Superior temporal gyrus (tissue), 1 donor: Measurements from ENCODE around the gene GSTA5.
"Not testable (repeated sequence)": the region's sequence is repeated elsewhere in the genome, so short reads cannot be mapped to it uniquely, and the experiment has no call there.

Experiments
- DNase-seq: peaks from one replicate; pipeline ENCODE4 v3.0.0-alpha.2; 2016; ENCODE audit errors: extremely low spot score

The GSTA5 gene

GRCh38 chr6:52840763-52841585 is at the start of gene GSTA5:
Gene GSTA5 (minus strand): TSS chr6:52840813.
- DNase-seq = no peak

GRCh38 chr6:52890018-52890417 is 49.4 kb upstream of the GSTA5 start:
- DNase-seq = no peak

- DNase-seq = no peak
Observed at GRCh38 chr6:52887910-52888524, 47.4 kb upstream of the GSTA5 start.

GRCh38 chr6:52881996-52882841 is 41.6 kb upstream of the GSTA5 start:
- peak; percentile 83 for DNase-seq

GRCh38 chr6:52881662-52881995 is 41.0 kb upstream of the GSTA5 start:
- DNase-seq = no peak

- DNase-seq = no peak
Observed at GRCh38 chr6:52877786-52878185, 37.2 kb upstream of the GSTA5 start.

GRCh38 chr6:52877168-52877567 is 36.6 kb upstream of the GSTA5 start:
- DNase-seq = no peak

- DNase-seq = no peak
Observed at GRCh38 chr6:52876056-52876787, 35.6 kb upstream of the GSTA5 start.

GRCh38 chr6:52872031-52872430 is 31.4 kb upstream of the GSTA5 start:
- DNase-seq = no peak

- DNase-seq = no peak
Observed at GRCh38 chr6:52871621-52872020, 31.0 kb upstream of the GSTA5 start.

- DNase-seq = not testable (repeated sequence)
Observed at GRCh38 chr6:52870335-52871091, 29.9 kb upstream of the GSTA5 start.

- not testable (repeated sequence) for DNase-seq
Observed at GRCh38 chr6:52868899-52869298, 28.3 kb upstream of the GSTA5 start.

GRCh38 chr6:52868240-52868639 is 27.6 kb upstream of the GSTA5 start:
- DNase-seq = no peak

GRCh38 chr6:52861151-52861550 is 20.5 kb upstream of the GSTA5 start:
- not testable (repeated sequence) for DNase-seq

- no peak for DNase-seq
Observed at GRCh38 chr6:52858416-52858815, 17.8 kb upstream of the GSTA5 start.

- DNase-seq = not testable (repeated sequence)
Observed at GRCh38 chr6:52856137-52856536, 15.5 kb upstream of the GSTA5 start.

GRCh38 chr6:52849137-52849536 is 8.5 kb upstream of the GSTA5 start:
- no peak for DNase-seq

GRCh38 chr6:52846002-52846401 is 5.4 kb upstream of the GSTA5 start:
- DNase-seq = no peak

- no peak for DNase-seq
Observed at GRCh38 chr6:52843605-52844004, 3.0 kb upstream of the GSTA5 start.

- DNase-seq = peak; percentile 44
Observed at GRCh38 chr6:52839124-52840055, 1.2 kb downstream of the GSTA5 start.
